Endothelial cell (in vitro differentiated cells): Measurements from ENCODE around the gene FUT8. TPM values are rescaled to one million over a fixed set of nuclear protein-coding genes. Genes with fewer than 3 reads are reported as not detected.
"Not testable (repeated sequence)": the region's sequence is repeated elsewhere in the genome, so short reads cannot be mapped to it uniquely, and the experiment has no call there.

Source experiments
- DNase-seq: peaks from one replicate; pipeline ENCODE4 v3.0.0; 2021; ENCODE audit warnings: low spot score
- H3K27ac Mint-ChIP-seq: one replicate; pipeline ENCODE4 v1.8.0; 2021; ENCODE audit warnings: mixed read lengths, inconsistent platforms; ENCODE audit not compliant: unreplicated experiment
- H3K27me3 Mint-ChIP-seq: one replicate; pipeline ENCODE4 v1.8.0; 2021; ENCODE audit warnings: mild to moderate bottlenecking, moderate library complexity, mixed read lengths, inconsistent platforms; ENCODE audit not compliant: unreplicated experiment
- H3K36me3 Mint-ChIP-seq: one replicate; pipeline ENCODE4 v1.8.0; 2021; ENCODE audit warnings: mild to moderate bottlenecking, low read depth, mixed read lengths, inconsistent platforms; ENCODE audit not compliant: unreplicated experiment
- H3K4me1 Mint-ChIP-seq: one replicate; pipeline ENCODE4 v1.8.0; 2021; ENCODE audit warnings: mild to moderate bottlenecking, mixed read lengths, inconsistent platforms; ENCODE audit not compliant: unreplicated experiment
- H3K4me3 Mint-ChIP-seq: one replicate; pipeline ENCODE4 v1.8.0; 2021; ENCODE audit warnings: mild to moderate bottlenecking, mixed read lengths, inconsistent platforms; ENCODE audit not compliant: unreplicated experiment
- H3K9me3 Mint-ChIP-seq: one replicate; pipeline ENCODE4 v1.8.0; 2021; ENCODE audit warnings: mixed read lengths, inconsistent platforms; ENCODE audit not compliant: unreplicated experiment
- CTCF ChIP-seq: fragments of 200-600 bp; sonication (generic); IDR thresholded peaks from one replicate; pipeline ENCODE4 v1.5.0; 2021; ENCODE audit warnings: antibody characterized with exemption; ENCODE audit not compliant: unreplicated experiment
- total RNA-seq: library from RNA; stranded (reverse); fragmentation: NEBNext Ultra II Directional; extraction: Animal tissue kit (Norgen Biotek cat#: 25700); gene quantifications from one replicate; pipeline ENCODE4 v1.2.1, GENCODE V29; 2021; ENCODE audit not compliant: unreplicated experiment

The FUT8 gene
- total RNA-seq, 1 donor from 2014 or later, result 65.4 TPM

GRCh38 chr14:65456247-65456646, 43.7 kb downstream of the FUT8 start:
- TF ChIP-seq CTCF, result no peak
- no peaks in the 10 kb centered on the region for H3K27me3 Mint-ChIP-seq
- no peak overlapping the region for H3K4me3 Mint-ChIP-seq
- no peak for DNase-seq
- peaks cover 2% of the 10 kb centered on the region for H3K4me1 Mint-ChIP-seq
- H3K9me3 Mint-ChIP-seq, result no peaks in the 10 kb centered on the region
- H3K27ac Mint-ChIP-seq, result no peak overlapping the region
- peaks cover 18% of the 10 kb centered on the region for H3K36me3 Mint-ChIP-seq

GRCh38 chr14:65461730-65462129, 49.2 kb downstream of the FUT8 start:
- TF ChIP-seq CTCF, result no peak
- H3K4me3 Mint-ChIP-seq, result no peak overlapping the region
- DNase-seq, result no peak
- H3K27ac Mint-ChIP-seq, result no peak overlapping the region
- H3K36me3 Mint-ChIP-seq, result peaks cover 14% of the 10 kb centered on the region
- peaks cover 14% of the 10 kb centered on the region for H3K4me1 Mint-ChIP-seq
- no peaks in the 10 kb centered on the region for H3K27me3 Mint-ChIP-seq
- H3K9me3 Mint-ChIP-seq, result no peaks in the 10 kb centered on the region

- no peak for TF ChIP-seq CTCF
- H3K4me3 Mint-ChIP-seq, result no peak overlapping the region
- DNase-seq, result no peak
- H3K27me3 Mint-ChIP-seq, result no peaks in the 10 kb centered on the region
- H3K9me3 Mint-ChIP-seq, result no peaks in the 10 kb centered on the region
- peaks cover 14% of the 10 kb centered on the region for H3K4me1 Mint-ChIP-seq
- peaks cover 10% of the 10 kb centered on the region for H3K36me3 Mint-ChIP-seq
- no peak overlapping the region for H3K27ac Mint-ChIP-seq
Measured at GRCh38 chr14:65462411-65462810, 49.9 kb downstream of the FUT8 start.

- no peak overlapping the region for H3K4me3 Mint-ChIP-seq
- no peaks in the 10 kb centered on the region for H3K9me3 Mint-ChIP-seq
- H3K36me3 Mint-ChIP-seq, result peaks cover 6% of the 10 kb centered on the region
- H3K4me1 Mint-ChIP-seq, result peaks cover 26% of the 10 kb centered on the region
- no peak overlapping the region for H3K27ac Mint-ChIP-seq
- H3K27me3 Mint-ChIP-seq, result no peaks in the 10 kb centered on the region
- no peak for DNase-seq
- TF ChIP-seq CTCF, result no peak
Measured at GRCh38 chr14:65465584-65465983, 53.1 kb downstream of the FUT8 start.

- H3K27ac Mint-ChIP-seq, DNase-seq, H3K36me3 Mint-ChIP-seq, H3K27me3 Mint-ChIP-seq, H3K9me3 Mint-ChIP-seq, H3K4me3 Mint-ChIP-seq: not testable (repeated sequence)
- peaks cover 23% of the 10 kb centered on the region for H3K4me1 Mint-ChIP-seq
Measured at GRCh38 chr14:65467926-65468325, 55.4 kb downstream of the FUT8 start.

GRCh38 chr14:65469903-65470302, 57.4 kb downstream of the FUT8 start:
- no peak for DNase-seq
- Mint-ChIP-seq H3K4me1 (peaks cover 23% of the 10 kb centered on the region), H3K9me3 (no peaks in the 10 kb centered on the region), H3K36me3 (no peaks in the 10 kb centered on the region), H3K27ac (no peak overlapping the region), H3K4me3 (no peak overlapping the region), H3K27me3 (peaks cover 2% of the 10 kb centered on the region)
- TF ChIP-seq CTCF, result no peak
